Hematopoietic multipotent progenitor cell treated with erythropoietin and hydrocortisone succinate and interleukin-3 and kit ligand, for 15 days (in vitro differentiated cells): ENCODE data around the gene FGR.
"Not testable (repeated sequence)": the region's sequence is repeated elsewhere in the genome, so short reads cannot be mapped to it uniquely, and the experiment has no call there.

Experiments used
- DNase-seq: peaks from one replicate; pipeline ENCODE4 v3.0.0-alpha.2; 2015; ENCODE audit warnings: low spot score

FGR gene

GRCh38 chr1:27634177-27634984 is 604 bp downstream of the FGR start:
- DNase-seq, result no peak

- no peak for DNase-seq
These were observed 1.3 kb downstream of the FGR start for GRCh38 chr1:27633640-27634176.

GRCh38 chr1:27633298-27633610 is 1.7 kb downstream of the FGR start:
- DNase-seq, result no peak

- no peak for DNase-seq
These were observed 2.3 kb downstream of the FGR start for GRCh38 chr1:27632387-27633297.

- DNase-seq, result no peak
These were observed 4.0 kb downstream of the FGR start for GRCh38 chr1:27630859-27631491.

GRCh38 chr1:27628712-27629111 is 6.3 kb downstream of the FGR start:
- DNase-seq, result no peak

GRCh38 chr1:27627733-27628132 is 7.3 kb downstream of the FGR start:
- not testable (repeated sequence) for DNase-seq

- no peak for DNase-seq
These were observed 7.9 kb downstream of the FGR start for GRCh38 chr1:27627061-27627460.

- DNase-seq, result no peak
These were observed 8.7 kb downstream of the FGR start for GRCh38 chr1:27626031-27626935.

- DNase-seq, result no peak
These were observed 10.4 kb downstream of the FGR start for GRCh38 chr1:27624467-27625178.

GRCh38 chr1:27623327-27624212 is 11.4 kb downstream of the FGR start:
- DNase-seq, result no peak

GRCh38 chr1:27622828-27623227 is 12.2 kb downstream of the FGR start:
- DNase-seq, result no peak

GRCh38 chr1:27621051-27621920 is 13.7 kb downstream of the FGR start:
- no peak for DNase-seq

- not testable (repeated sequence) for DNase-seq
These were observed 15.1 kb downstream of the FGR start for GRCh38 chr1:27619782-27620438.

- DNase-seq, result no peak
These were observed 16.5 kb downstream of the FGR start for GRCh38 chr1:27618341-27619082.

- DNase-seq, result no peak
These were observed 17.6 kb downstream of the FGR start for GRCh38 chr1:27617420-27617819.

GRCh38 chr1:27616441-27616840 is 18.5 kb downstream of the FGR start:
- no peak for DNase-seq
